Adipose tissue (tissue), 3 donors: Measurements from ENCODE around the gene BIRC7. TPM values are rescaled to one million over a fixed set of nuclear protein-coding genes. Genes with fewer than 3 reads are reported as not detected.
"Not testable (repeated sequence)": the region's sequence is repeated elsewhere in the genome, so short reads cannot be mapped to it uniquely, and the experiment has no call there.

Experiments used
- H3K27ac ChIP-seq: one replicate; pipeline ENCODE4 v1.5.1; 2013; ENCODE audit warnings: low read depth, low read length
- WGBS, 3 donors: extraction: QIAGEN DNeasy Blood & Tissue Kit; methylation state at CpG; one replicate each; pipeline ENCODE4 v1.1.7; 2013; 5-methylcytosine and 5-hydroxymethylcytosine counted together
- polyA plus RNA-seq, 3 donors: library from polyadenylated mRNA; stranded (reverse); fragments of 200-250 nt; gene quantifications; one replicate each; pipeline ENCODE4 v1.2.3, GENCODE V29; 2013
- donor health status: healthy with polysubstance abuse.
- donor health status: Bipolar disorder and iron deficiency.
- donor health status: healthy.

The BIRC7 gene
- polyA plus RNA-seq, 3 donors, result not detected

DNA sequence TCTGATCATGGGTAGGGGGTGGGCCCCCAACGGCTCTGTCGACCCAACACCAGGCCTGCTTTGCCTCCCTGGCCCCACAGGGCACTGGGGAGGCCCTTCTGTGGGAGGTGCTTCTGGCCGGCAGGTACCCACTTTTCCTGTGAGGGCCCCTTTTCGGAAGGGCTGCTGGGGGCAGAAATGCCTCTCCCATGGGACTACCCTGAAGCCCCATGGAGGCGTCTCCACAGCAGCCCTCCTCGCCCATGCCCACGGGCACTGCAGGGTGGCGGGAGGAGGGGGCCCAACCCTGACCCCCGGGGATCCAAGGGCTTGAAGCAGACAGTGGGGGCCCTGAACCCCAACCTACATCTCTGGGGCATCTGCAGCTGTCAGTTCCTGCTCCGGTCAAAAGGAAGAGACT, 2.3 kb downstream of the BIRC7 start:
- no peak overlapping the region for H3K27ac ChIP-seq
- WGBS, 3 donors, result 76 to 84% (median 76%) methylated on average over 8 to 10 of the region's 10 CpGs

DNA sequence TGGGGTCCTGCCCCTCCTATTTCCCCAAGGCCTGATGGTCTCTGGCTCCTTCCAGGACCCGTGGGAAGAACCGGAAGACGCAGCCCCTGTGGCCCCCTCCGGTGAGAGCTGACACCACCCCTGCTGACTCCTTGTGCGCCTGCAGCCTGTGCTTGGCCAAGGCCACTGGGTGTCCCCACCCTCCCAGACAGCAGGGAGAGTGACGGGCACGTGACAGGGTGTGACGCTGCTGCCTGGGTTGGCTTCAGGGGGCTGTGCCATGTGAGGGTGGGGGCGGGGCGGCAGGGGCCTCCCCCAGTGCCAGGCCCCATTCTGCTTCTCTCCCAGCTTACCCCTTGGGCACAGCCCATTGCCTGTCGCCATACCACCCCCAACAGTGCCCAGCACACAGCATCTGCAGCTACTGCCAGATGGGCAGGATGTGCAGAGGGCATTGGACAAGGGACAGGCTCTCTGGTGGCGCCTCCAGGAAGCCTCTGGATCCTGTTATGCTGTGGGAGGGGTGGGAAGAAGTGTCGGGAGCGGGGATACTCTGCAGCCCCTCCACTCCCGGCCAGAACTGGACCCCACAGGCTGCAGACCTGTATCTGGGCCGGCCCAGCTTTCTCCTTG, 2.9 kb downstream of the BIRC7 start:
- WGBS, 3 donors, result 41 to 55% (median 50%) methylated on average over 16 of the region's 16 CpGs
- H3K27ac ChIP-seq, result no peak overlapping the region

DNA sequence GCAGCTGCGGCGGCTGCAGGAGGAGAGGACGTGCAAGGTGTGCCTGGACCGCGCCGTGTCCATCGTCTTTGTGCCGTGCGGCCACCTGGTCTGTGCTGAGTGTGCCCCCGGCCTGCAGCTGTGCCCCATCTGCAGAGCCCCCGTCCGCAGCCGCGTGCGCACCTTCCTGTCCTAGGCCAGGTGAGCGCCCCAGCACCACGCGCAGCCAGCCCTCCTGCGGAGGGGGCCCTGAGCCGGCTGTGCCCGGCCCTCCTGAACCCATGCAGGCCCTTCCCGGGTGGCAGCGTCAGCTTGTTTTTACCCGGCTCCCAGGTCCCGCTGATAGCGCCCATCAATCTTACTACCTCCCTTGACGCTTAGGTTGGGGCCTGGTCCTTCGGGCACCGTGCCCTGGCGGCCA, 3.7 kb downstream of the BIRC7 start:
- H3K27ac ChIP-seq, result no peak overlapping the region
- WGBS, 3 donors, result 86 to 89% (median 86%) methylated on average over 27 to 30 of the region's 30 CpGs

DNA sequence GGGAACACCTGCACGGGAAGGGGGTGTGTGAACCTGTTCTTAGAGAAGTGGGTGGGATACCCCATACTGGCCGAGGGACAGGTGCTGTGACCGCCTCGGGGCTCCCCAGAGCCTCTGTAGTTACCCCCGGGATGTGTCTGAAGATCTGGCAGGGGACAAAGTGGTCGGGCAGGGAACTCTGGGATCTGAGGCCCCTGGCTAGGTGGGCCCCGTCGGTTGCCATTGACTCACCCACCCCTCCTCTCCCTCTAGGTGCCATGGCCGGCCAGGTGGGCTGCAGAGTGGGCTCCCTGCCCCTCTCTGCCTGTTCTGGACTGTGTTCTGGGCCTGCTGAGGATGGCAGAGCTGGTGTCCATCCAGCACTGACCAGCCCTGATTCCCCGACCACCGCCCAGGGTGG, 4.3 kb downstream of the BIRC7 start:
- 86 to 87% (median 86%) methylated on average over 11 of the region's 11 CpGs for WGBS, 3 donors

DNA sequence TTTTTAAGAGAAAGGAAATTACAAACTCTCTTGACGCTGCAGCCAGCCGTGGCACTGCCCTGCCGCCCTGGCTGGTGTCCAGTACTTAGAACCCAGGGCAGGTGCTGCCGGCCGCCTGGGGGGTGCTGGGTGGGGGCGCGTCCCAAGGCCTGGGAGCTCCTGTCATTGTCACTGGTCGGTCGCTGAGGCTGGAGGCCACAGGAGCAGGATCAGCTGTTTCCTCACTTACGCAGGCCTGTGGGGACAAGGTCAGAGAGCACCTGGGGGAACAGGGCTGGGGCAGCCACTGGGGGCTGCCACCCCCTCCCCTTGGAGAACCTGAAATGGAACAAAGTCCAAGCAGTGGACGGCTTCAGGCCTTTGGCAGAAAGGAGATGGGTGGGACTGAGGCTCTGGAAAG, 5.6 kb downstream of the BIRC7 start:
- 12 to 50% (median 49%) methylated on average over 11 of the region's 11 CpGs for WGBS, 3 donors
- H3K27ac ChIP-seq, result no peak overlapping the region

More for the DNA sequence above, 4.3 kb downstream of the BIRC7 start:
- no peak overlapping the region for H3K27ac ChIP-seq

DNA sequence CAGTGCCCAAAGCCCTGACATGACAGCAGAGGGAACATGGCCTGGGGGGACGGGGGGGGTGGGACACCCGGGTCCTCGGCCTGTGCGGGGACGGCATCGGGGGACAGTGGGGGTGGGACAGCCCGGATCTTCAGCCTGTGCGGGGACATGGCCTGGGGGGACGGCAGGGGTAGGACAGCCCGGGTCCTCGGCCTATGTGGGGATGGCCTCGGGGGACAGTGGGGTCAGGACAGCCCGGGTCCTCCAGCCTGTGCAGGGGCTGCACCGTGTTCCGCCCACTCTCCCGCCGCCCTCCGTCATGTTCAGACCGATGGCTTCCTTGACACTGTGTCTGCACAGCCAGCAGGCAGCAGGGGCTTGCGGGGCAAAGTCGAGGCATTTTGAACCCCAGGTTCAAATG, 7.0 kb downstream of the BIRC7 start:
- H3K27ac ChIP-seq, result no peak overlapping the region
- 86 to 89% (median 87%) methylated on average over 21 of the region's 21 CpGs for WGBS, 3 donors

DNA sequence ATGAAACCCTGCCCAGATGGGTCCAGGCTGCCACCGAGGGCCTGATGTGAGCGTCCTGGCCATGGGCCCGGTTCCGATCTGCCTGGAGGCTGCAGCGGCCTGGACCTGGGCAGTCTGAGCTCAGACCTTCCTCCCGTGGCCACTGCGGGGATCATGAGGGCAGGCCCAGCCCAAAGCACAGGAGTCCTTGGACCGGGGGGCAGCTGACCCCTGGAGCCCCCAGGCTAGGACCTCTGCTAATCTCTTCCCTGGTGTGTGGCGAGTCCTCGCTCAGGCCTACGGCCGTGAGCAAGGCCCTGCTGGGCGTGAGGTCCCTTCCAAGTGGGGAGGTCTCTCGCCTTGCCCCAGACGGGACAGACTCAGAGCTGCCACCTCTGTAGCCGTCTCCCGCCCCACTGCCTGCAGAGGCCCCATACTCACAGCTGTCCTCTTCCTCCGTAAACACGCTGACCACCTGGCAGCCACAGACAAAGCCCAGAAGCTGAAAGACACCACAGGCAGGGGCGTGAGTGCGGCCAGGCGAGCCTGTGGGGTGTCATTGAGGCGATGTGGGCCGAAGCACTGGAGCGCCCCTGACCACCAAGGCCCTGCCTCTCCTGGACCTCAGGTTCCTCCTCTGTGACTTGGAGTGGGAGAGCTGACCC, 8.0 kb downstream of the BIRC7 start:
- 77 to 86% (median 82%) methylated on average over 25 of the region's 25 CpGs for WGBS, 3 donors
- H3K27ac ChIP-seq, result no peak overlapping the region

DNA sequence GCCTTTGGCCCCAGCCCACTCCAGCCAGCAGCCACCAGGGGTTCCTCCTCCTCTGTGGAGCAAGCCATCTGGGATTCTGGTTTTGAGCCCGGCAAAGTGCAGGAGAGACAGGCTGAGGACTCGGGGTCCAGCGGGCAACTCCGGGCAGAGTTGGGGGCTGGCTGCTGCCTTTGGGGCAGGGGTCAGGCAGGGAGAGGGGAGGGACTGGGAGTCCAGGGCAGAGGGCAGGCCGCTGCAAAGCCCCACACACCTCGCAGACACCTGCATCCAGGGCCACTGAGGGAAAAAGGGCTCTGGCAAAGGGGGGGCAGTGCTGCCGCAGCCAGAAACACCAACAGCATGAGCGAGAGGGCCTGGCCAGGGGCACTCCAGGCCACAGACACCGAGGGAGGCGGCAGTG, 8.8 kb downstream of the BIRC7 start:
- no peak overlapping the region for H3K27ac ChIP-seq
- WGBS, 3 donors, result 78 to 88% (median 87%) methylated on average over 6 to 10 of the region's 10 CpGs

DNA sequence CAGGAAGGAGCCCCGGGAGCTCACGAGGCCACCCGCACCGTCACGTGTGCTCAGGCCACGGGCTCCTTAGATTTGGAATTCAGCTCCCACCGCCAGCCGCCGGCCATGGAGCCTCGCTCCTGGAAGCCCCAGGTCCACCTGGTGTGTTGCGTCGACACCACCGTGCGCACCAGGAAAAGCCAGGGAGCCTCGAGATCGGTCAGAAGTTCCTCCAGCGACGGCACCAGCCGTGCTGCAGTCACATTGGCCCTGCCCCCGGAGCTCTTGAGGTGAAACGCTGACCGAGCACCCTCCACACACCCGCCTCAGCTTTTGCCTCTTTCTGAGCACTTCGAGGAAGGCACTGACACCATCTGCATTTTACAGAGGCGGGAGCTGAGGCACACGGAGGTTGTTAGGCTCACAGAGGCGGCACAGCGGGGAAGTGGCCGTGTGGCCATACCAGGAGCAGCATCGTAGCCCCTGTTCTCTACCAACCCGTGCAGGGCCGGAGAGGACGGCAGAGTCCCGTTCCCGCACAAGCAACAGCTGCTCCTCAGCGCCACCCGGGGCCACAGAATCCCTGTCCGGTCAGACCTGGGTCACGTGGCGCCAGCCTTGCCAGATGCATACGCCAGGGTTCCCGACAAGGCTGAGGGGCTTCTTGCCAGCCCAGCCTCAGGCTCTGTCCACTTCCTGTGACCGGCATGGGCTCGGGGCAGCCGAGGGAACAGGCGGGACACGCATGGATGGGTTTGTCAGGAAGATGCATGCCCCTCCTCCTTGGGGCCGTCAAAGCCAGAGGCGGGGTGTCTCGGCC, 11.0 kb downstream of the BIRC7 start:
- no peak overlapping the region for H3K27ac ChIP-seq
- WGBS, 3 donors, result 34 to 55% (median 51%) methylated on average over 50 of the region's 50 CpGs

DNA sequence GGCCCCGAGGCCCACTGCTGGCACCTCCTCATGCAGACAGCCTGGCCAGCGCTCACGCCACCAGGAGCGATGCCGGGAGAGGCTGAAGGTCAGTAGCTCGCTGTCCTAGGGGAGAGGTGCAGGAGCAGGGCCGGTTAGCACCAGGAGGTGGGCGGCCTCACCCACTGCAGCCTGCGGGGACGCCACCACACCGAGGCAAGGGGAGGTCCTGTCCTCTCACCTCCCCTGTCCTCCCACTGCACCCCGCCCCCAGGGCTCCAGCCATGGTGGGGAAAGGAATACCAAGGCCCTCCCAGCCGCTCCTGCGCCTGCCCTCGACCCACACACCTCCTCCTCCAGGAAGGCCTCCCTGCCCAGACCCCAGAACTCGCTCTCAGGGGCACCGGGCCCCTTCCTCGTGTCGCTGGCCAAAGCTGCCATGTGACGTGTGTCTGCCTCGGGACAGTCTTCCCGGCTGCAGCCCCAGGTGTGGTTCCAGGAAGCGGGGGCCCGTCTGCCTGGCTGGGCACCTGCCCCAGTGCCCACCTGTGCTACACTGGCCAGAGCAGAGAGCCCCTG, 12.0 kb downstream of the BIRC7 start:
- 50 to 72% (median 71%) methylated on average over 10 to 24 of the region's 24 CpGs for WGBS, 3 donors
- no peak overlapping the region for H3K27ac ChIP-seq

DNA sequence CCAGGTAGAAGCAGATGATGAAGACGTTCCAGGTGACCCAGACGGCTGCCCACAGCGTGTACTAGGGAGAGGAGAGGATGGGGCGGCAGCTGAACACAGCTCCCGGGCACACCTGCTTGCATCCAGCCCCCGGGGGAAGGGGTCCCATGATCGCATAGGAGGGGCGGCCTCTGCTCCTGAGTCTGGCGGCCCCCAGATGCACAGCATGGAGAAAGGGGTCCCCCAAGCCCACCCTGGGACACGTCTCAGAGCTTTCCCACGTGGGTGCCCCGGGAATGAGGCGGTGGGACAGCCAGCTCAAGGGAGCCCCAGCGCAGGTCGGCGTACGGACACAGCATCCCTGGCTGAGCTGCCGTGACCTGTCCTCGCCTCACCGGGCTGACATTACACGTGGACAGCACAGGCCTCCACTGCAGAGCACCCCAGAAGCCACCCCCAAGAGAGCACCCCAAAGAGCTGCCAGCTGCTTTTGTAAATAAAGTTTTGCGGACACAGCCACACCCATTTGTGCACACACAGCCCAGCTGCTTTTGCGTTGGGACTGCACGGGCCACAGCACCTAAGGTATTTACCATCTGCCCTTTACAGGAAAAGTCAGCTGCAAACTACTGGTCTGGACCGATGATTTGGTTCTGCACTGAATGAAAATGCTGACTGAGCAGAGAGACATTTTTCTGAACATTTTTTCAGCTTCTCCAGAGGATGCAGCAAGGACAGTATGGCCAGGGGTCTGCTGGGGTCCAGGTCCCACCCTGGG, 13.3 kb downstream of the BIRC7 start:
- no peak overlapping the region for H3K27ac ChIP-seq
- WGBS, 3 donors, result 63 to 82% (median 79%) methylated on average over 23 to 25 of the region's 25 CpGs

DNA sequence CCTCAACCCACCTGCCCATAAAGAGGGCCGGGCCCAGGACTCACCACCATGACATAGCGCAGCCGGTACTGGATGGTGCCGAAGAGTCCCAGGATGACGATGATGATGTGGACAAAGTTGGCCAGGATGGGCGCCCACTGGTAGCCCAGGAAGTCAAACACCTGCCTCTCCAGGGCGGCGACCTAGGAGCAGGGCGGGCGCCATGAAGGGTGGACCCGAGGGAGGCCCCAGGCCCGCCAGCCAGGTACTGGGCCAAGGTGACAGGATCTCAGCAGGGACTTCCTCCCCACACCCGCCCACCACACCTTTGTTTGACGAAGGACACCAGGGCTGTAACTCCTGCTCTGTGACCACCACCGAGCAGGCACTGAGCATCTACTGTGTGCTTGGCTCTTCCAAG, 14.2 kb downstream of the BIRC7 start:
- 86 to 91% (median 88%) methylated on average over 15 of the region's 15 CpGs for WGBS, 3 donors
- no peak overlapping the region for H3K27ac ChIP-seq

DNA sequence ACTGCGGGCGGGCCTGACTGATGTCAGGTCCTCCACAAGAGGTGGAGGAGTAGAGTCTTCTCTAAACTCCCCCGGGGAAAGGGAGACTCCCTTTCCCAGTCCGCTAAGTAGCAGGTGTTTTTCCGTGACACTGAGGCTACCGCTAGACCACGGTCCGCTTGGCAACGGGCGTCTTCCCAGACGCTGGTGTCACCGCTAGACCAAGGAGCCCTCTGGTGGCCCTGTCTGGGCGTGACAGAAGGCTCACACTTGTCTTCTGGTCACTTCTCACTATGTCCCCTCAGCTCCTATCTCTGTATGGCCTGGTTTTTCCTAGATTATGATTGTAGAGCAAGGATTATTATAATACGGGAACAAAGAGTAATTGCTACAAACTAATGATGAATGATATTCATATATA, 15.6 kb downstream of the BIRC7 start:
- H3K27ac ChIP-seq, result not testable (repeated sequence)
- WGBS, 3 donors, result 23 to 34% (median 24%) methylated on average over 11 to 12 of the region's 14 CpGs

DNA sequence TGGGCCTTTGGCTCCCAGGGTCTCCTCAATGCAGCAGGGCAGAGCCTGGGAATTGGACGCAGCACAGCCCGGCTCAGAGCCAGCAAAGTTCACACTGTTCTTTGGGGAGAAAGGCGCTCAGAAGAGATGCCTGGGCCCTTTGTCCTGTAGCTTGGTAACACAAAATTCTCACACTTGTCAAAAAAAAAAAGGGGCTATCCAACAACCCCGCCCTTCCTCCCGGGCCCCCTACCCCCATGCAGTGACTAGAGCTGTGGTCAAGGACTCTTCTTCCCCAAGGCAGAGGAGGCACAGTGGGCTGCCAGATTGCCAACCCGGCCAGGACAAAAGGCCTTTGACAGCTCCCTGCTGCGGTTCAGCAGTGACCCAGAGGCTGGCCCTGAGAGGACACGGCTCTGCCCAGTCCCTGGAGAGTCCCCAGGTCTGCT, 16.6 kb downstream of the BIRC7 start:
- WGBS, 3 donors, result 54 to 69% (median 65%) methylated on average over 8 of the region's 8 CpGs
- no peak overlapping the region for H3K27ac ChIP-seq

DNA sequence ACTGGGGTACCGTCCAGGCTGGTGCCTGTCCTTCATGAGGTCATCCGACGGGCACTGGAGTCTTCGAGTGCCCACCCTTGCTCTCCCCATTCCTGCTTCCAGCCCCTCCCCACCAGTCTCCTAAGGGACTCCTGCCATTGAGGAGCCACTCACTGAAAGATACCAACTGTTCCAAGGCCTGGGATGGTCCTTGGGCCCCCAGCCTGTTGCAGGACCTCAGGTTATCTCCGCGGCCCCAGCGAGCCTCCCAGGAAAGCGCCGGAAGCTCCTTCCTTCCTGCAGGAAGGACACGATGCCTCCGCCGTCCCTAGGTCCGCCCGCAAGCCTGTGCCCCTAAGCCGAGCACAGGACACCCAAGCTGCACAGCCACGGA, 17.3 kb downstream of the BIRC7 start:
- 13 to 14% (median 13%) methylated on average over 15 to 16 of the region's 16 CpGs for WGBS, 3 donors
- no peak overlapping the region for H3K27ac ChIP-seq

DNA sequence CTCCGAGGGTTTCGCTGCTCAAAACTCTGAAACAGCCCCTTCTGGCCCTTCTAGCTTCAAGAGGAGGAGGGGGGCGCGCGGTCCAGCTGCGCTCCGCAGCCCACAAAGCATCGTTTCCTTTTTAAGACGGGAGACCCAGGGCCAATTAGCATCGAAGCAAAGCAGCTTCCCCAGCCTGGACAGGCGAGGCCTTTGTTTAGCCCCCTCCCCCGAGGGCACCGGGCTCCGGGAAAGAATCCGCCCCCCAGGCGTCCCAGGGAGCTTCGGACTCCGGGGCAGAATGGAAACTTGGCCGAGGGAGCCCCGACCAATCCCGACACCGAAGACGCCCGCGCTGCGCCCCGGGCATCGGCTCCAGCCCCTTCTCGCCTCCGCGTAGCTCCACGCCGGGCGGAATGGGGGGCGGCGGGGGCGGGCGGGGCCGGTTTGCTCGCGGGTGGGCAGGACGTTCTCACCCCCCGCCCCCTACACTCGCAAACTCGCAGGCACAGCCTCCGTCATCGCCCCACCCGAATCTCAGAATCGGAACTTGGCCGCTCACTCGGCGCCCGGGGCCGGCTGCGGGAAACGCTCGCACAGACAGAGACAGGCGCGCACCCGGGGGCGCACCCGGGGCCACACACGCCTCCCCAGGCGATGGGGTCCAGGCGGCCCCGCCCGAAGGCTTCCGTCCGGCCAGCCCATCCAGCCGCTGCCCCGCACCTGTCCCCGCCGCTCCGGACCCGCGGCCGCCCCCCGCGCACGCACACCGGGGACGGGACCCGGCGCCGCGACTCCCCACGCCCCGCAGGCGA, 17.9 kb downstream of the BIRC7 start:
- H3K27ac ChIP-seq, result no peak overlapping the region
- 1% methylated on average over 72 to 89 of the region's 89 CpGs for WGBS, 3 donors

DNA sequence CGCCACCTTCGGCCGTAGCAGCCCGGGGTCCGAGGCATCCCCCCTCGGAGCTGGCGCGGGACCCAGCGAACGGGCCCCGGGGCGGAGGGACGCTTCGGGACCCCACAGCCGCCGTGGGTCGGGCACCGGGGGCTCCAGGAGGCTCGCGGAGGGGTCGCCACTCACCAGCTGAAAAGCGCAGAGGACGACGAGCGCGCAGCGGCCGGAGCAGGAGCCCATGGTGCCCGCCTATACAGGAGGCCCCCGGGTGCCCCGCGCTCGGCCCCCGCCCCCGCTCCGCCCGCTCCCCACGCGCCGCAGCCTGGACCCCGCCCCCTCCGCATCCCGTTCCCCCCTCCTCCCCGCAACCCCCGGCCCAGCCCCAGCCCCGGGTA, 18.5 kb downstream of the BIRC7 start, which contains the start of gene NKAIN4:
TSS of gene NKAIN4 (minus strand) at position 232 of the 374 bp plus-strand sequence. CDS start at position 219, 13 bp downstream.
- no peak within 1 kb of the TSS for H3K27ac ChIP-seq
- WGBS, 3 donors, result 1 to 2% (median 1%) methylated on average over 23 to 43 of the region's 46 CpGs
